B cell (primary cell): ENCODE measurements around the gene ATP11A. TPM values are rescaled to one million over a fixed set of nuclear protein-coding genes. Genes with fewer than 3 reads are reported as not detected.

ENCODE experiments used
- ATAC-seq: fragments of 200-7000 bp; cut with Tn5 transposase; one replicate; pipeline ENCODE4 v1.10.0; 2021; ENCODE audit warnings: low read depth, mild to moderate bottlenecking, moderate number of reproducible peaks, moderate library complexity
- CTCF ChIA-PET: fragments of 350-600 bp; sonication (Branson Sonifier 250); formaldehyde crosslinking; loops from one replicate; lab custom pipeline; 2021; ENCODE audit warnings: antibody characterized with exemption, inconsistent platforms; lab: Charles Lee
- POLR2A ChIA-PET: fragments of 350-600 bp; sonication (Branson Sonifier 250); formaldehyde crosslinking; loops from one replicate; lab custom pipeline; 2021; ENCODE audit warnings: antibody characterized with exemption; lab: Charles Lee
- DNase-seq: peaks from one replicate; pipeline ENCODE4 v3.0.0; 2013
- H2AFZ ChIP-seq: 2 replicates; pipeline ENCODE4 v1.6.1; 2012; ENCODE audit warnings: mild to moderate bottlenecking, low read depth, low read length; ENCODE audit not compliant: insufficient read depth, poor library complexity, severe bottlenecking
- H3K27ac ChIP-seq, 2 donors: 1 replicate in 1 of 2; 2 replicates in 1 of 2; pipeline ENCODE4 v1.5.1; 2012 to 2013; ENCODE audit warnings: low read length in 2 of 2, mild to moderate bottlenecking in 2 of 2, moderate library complexity in 1 of 2
- H3K27me3 ChIP-seq, 4 experiments: fragments of 200-600 bp in 1 of 4; sonication (generic) in 1 of 4; replicated peaks in 1 of 4; 1 replicate in 2 of 4; 2 replicates in 2 of 4; pipeline versions ENCODE4 v1.6.1 to v1.7.0; 2013 to 2016; ENCODE audit warnings: low read length in 3 of 4, mild to moderate bottlenecking in 2 of 4, mixed read lengths in 1 of 4, moderate library complexity in 1 of 4; ENCODE audit not compliant: insufficient read depth in 4 of 4, control insufficient read depth in 3 of 4; ENCODE audit errors: control extremely low read depth in 1 of 4
- H3K36me3 ChIP-seq, 2 experiments: replicated peaks in 1 of 2; 1 replicate in 1 of 2; 2 replicates in 1 of 2; pipeline versions ENCODE4 v1.6.1 to v1.7.1; 2013; ENCODE audit warnings: low read length in 1 of 2; ENCODE audit not compliant: insufficient read depth in 2 of 2, control insufficient read depth in 1 of 2; ENCODE audit errors: control extremely low read depth in 1 of 2, extremely low read depth in 1 of 2
- H3K4me1 ChIP-seq, 2 donors: fragments of 200-600 bp in 1 of 2; sonication (generic) in 1 of 2; 1 replicate in 1 of 2; 2 replicates in 1 of 2; pipeline versions ENCODE4 v1.5.1 to v1.6.1; 2013 to 2017; ENCODE audit warnings: low read length in 2 of 2; ENCODE audit not compliant: control insufficient read depth in 2 of 2, insufficient read depth in 2 of 2
- H3K4me2 ChIP-seq: replicated peaks from 2 replicates; pipeline ENCODE3; 2012; ENCODE audit warnings: mild to moderate bottlenecking, low read depth, low read length; ENCODE audit not compliant: poor library complexity, severe bottlenecking
- H3K4me3 ChIP-seq, 5 experiments: fragments of 200-600 bp in 1 of 5; sonication (generic) in 1 of 5; 1 replicate in 3 of 5; 2 replicates in 2 of 5; pipeline versions ENCODE4 v1.5.1 to v1.7.0; 2011 to 2016; ENCODE audit warnings: low read length in 4 of 5, mild to moderate bottlenecking in 4 of 5, low read depth in 2 of 5, control low read depth in 1 of 5, moderate library complexity in 1 of 5; ENCODE audit not compliant: insufficient read depth in 1 of 5; ENCODE audit errors: control extremely low read depth in 1 of 5, extremely low read depth in 1 of 5
- H3K79me2 ChIP-seq: fragments of 200-600 bp; sonication (generic); one replicate; pipeline ENCODE4 v1.6.0; 2016; ENCODE audit warnings: low read length; ENCODE audit not compliant: control insufficient read depth, insufficient read depth
- H3K9ac ChIP-seq: fragments of 200-600 bp; sonication (generic); 2 replicates; pipeline ENCODE4 v1.6.1; 2017; ENCODE audit warnings: mild to moderate bottlenecking, low read length, moderate library complexity
- H3K9me3 ChIP-seq, 3 donors: one replicate each; pipeline versions ENCODE4 v1.6.1 to v1.7.1; 2013; ENCODE audit warnings: low read length in 2 of 3; ENCODE audit not compliant: control insufficient read depth in 2 of 3, insufficient read depth in 1 of 3; ENCODE audit errors: control extremely low read depth in 1 of 3
- H4K20me1 ChIP-seq: 2 replicates; pipeline ENCODE4 v1.6.0; 2012; ENCODE audit warnings: mild to moderate bottlenecking, low read length; ENCODE audit not compliant: insufficient read depth, control insufficient read depth, poor library complexity, severe bottlenecking
- H3K27ac Mint-ChIP-seq: one replicate; pipeline ENCODE4 v1.8.0; 2021; ENCODE audit warnings: mixed read lengths
- H3K27me3 Mint-ChIP-seq: one replicate; pipeline ENCODE4 v1.8.0; 2021; ENCODE audit warnings: mixed read lengths
- H3K4me1 Mint-ChIP-seq: one replicate; pipeline ENCODE4 v1.8.0; 2021; ENCODE audit warnings: mixed read lengths
- H3K4me3 Mint-ChIP-seq: one replicate; pipeline ENCODE4 v1.8.0; 2021; ENCODE audit warnings: mixed read lengths
- H3K9me3 Mint-ChIP-seq: one replicate; pipeline ENCODE4 v1.8.0; 2022; ENCODE audit warnings: mixed read lengths; ENCODE audit not compliant: insufficient read depth
- CTCF ChIP-seq: fragments of 200-600 bp; IDR thresholded peaks from one replicate; pipeline ENCODE4 v1.8.0; 2022; ENCODE audit warnings: antibody characterized with exemption, mild to moderate bottlenecking
- EZH2 ChIP-seq: IDR thresholded peaks from 2 replicates; pipeline ENCODE4 v1.6.1; 2012; ENCODE audit warnings: borderline replicate concordance, low read depth, mild to moderate bottlenecking, moderate library complexity, low read length; ENCODE audit not compliant: insufficient read depth, poor library complexity, severe bottlenecking
- WGBS: methylation state at CpG from one replicate; pipeline ENCODE4 v1.1.5; 2013; ENCODE audit warnings: missing lambda C conversion rate; ENCODE audit not compliant: insufficient coverage; 5-methylcytosine and 5-hydroxymethylcytosine counted together
- intact Hi-C: fragments of 100-400 bp; cut with micrococcal nuclease; formaldehyde crosslinking; loops from one replicate; pipeline ENCODE4 v1.10.0; 2022
- polyA plus RNA-seq: library from polyadenylated mRNA; depleted of rRNA; stranded (reverse); fragments of >200 nt; gene quantifications from 2 replicates; pipeline ENCODE4 v1.2.3, GENCODE V29; 2012
- total RNA-seq, 2 donors: library from RNA; stranded (reverse); fragments of 120-200 nt in 1 of 2; gene quantifications; 1 replicate in 1 of 2; 2 replicates in 1 of 2; pipeline versions ENCODE4 v1.2.3 to v1.2.4, GENCODE V29; 2013 to 2022

Gene ATP11A
- total and polyA plus RNA-seq, 2 donors (not counting 1 experiment from before 2014, with no cell fraction given) = 36.9 to 60.3 TPM

DNA sequence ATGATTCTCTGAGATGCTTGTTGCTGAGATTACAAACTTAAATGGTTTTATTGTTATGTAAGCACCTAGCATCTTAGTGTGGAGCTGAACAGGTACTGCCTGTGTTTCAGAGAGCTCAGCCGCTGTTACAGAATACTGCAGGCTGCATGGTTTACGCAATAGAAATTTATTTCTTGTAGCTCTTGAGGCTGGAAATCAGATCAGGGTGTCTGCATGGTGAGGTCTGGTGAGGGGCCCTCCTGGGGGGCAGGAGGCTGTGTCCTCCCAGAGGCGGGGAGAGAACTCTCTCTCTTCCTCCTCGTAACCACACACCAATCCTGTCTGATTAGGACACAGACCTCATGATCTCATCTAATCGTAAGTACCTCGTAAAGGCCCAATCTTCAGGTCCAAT lies 13.1 kb downstream of the ATP11A start:
- H3K4me2 ChIP-seq = no peak overlapping the region
- H3K27me3 ChIP-seq = no peaks in the 10 kb centered on the region
- H3K4me3 ChIP-seq = no peak overlapping the region
- no peak for DNase-seq
- no peak overlapping the region for H3K9ac ChIP-seq
- CTCF ChIA-PET = no interaction called here
- H3K4me3 Mint-ChIP-seq = no peak overlapping the region
- H3K36me3 ChIP-seq = no peaks in the 10 kb centered on the region
- H3K9me3 ChIP-seq = no peaks in the 10 kb centered on the region
- no peaks in the 10 kb centered on the region for H3K27me3 Mint-ChIP-seq
- no peak overlapping the region for H3K27ac Mint-ChIP-seq
- no peak for TF ChIP-seq EZH2
- TF ChIP-seq CTCF = no peak
- H3K4me1 ChIP-seq = no peaks in the 10 kb centered on the region
- H2AFZ ChIP-seq = no peak overlapping the region
- peaks cover 11% of the 10 kb centered on the region for H4K20me1 ChIP-seq
- no peak for ATAC-seq
- H3K27ac ChIP-seq = no peak overlapping the region
- H3K9me3 Mint-ChIP-seq = no peaks in the 10 kb centered on the region
- WGBS = no CpG with 5 or more reads among the region's 6 CpGs
- H3K4me1 Mint-ChIP-seq = no peaks in the 10 kb centered on the region
- peaks cover 50% of the 10 kb centered on the region for H3K79me2 ChIP-seq
- POLR2A ChIA-PET = no interaction called here
- intact Hi-C loops = no loop called here

GRCh38 chr13:112703449-112704284 lies 13.8 kb downstream of the ATP11A start:
- Histone ChIP-seq H3K4me1 (no peaks in the 10 kb centered on the region), H3K9me3 (no peaks in the 10 kb centered on the region), H3K9ac (no peak overlapping the region), H2AFZ (no peak overlapping the region), H4K20me1 (peaks cover 11% of the 10 kb centered on the region), H3K36me3 (no peaks in the 10 kb centered on the region), H3K4me3 (no peak overlapping the region), H3K79me2 (peaks cover 45% of the 10 kb centered on the region), H3K4me2 (no peak overlapping the region), H3K27me3 (no peaks in the 10 kb centered on the region), H3K27ac (no peak overlapping the region)
- Mint-ChIP-seq H3K27me3 (no peaks in the 10 kb centered on the region), H3K4me1 (no peaks in the 10 kb centered on the region), H3K4me3 (no peak overlapping the region), H3K9me3 (no peaks in the 10 kb centered on the region), H3K27ac (no peak overlapping the region)
- 97% methylated on average over 19 of the region's 22 CpGs for WGBS
- ATAC-seq (no peak), DNase-seq (no peak)
- CTCF ChIA-PET = no interaction called here
- POLR2A ChIA-PET = no interaction called here
- intact Hi-C loops = no loop called here
- TF ChIP-seq EZH2 = no peak
- TF ChIP-seq CTCF = no peak
